SK-N-SH (cell line): ENCODE results near the gene DDX21. TPM values are rescaled to one million over a fixed set of nuclear protein-coding genes. Genes with fewer than 3 reads are reported as not detected.
A peak's percentile ranks its signal among the peaks of the same experiment; 100 is the strongest.

Experiments
- CTCF ChIA-PET: fragments of 300-600, 350-600 bp; formaldehyde crosslinking; extraction: SDS; loops from one replicate; lab custom pipeline; 2021; lab: Yijun Ruan, JAX
- POLR2A ChIA-PET: fragments of 350-600 bp; sonication (Branson Sonifier 250); formaldehyde crosslinking; extraction: SDS; loops from one replicate; lab custom pipeline; 2020; ENCODE audit warnings: antibody characterized with exemption, inconsistent platforms; lab: Yijun Ruan, JAX
- DNase-seq: peaks from one replicate; pipeline ENCODE4 v3.0.0; 2012
- H2AFZ ChIP-seq: fragments of 200-600 bp; sonication (generic); 2 replicates; pipeline ENCODE4 v1.8.1; 2016; ENCODE audit warnings: antibody characterized with exemption, mild to moderate bottlenecking, low read depth
- H3F3A ChIP-seq: fragments of 200-600 bp; sonication (generic); replicated peaks from 2 replicates; pipeline ENCODE3; 2016; ENCODE audit warnings: antibody characterized with exemption, mild to moderate bottlenecking; ENCODE audit not compliant: insufficient read depth
- H3K27ac ChIP-seq, 2 experiments: fragments of 200-500 bp in 1 of 2; fragments of 200-600 bp in 1 of 2; sonication (Bioruptor generic) in 1 of 2; sonication (generic), shearing (Covaris generic) in 1 of 2; 2 replicates each; pipeline versions ENCODE4 v1.5.1 to v1.6.1; 2014 to 2016; ENCODE audit warnings: low read depth in 2 of 2, inconsistent platforms in 1 of 2, low read length in 1 of 2, mild to moderate bottlenecking in 1 of 2, mixed read lengths in 1 of 2
- H3K27me3 ChIP-seq: fragments of 200-600 bp; sonication (generic), shearing (Covaris generic); 2 replicates; pipeline ENCODE4 v1.6.1; 2016; ENCODE audit warnings: mixed run types; ENCODE audit not compliant: insufficient read depth
- H3K36me3 ChIP-seq, 2 experiments: fragments of 200-500 bp in 1 of 2; fragments of 200-600 bp in 1 of 2; sonication (Bioruptor generic) in 1 of 2; sonication (generic) in 1 of 2; replicated peaks in 1 of 2; 2 replicates each; pipeline versions ENCODE3 to v1.5.1; 2014 to 2016; ENCODE audit warnings: low read length in 1 of 2, mild to moderate bottlenecking in 1 of 2; ENCODE audit not compliant: insufficient read depth in 2 of 2, control insufficient read depth in 1 of 2
- H3K4me1 ChIP-seq, 2 experiments: fragments of 200-500 bp in 1 of 2; fragments of 200-600 bp in 1 of 2; sonication (Bioruptor generic) in 1 of 2; sonication (generic), shearing (Covaris generic) in 1 of 2; 2 replicates each; pipeline versions ENCODE4 v1.5.1 to v1.6.1; 2014 to 2016; ENCODE audit warnings: low read depth in 1 of 2, low read length in 1 of 2, mixed run types in 1 of 2; ENCODE audit not compliant: insufficient read depth in 2 of 2, control insufficient read depth in 1 of 2
- H3K4me2 ChIP-seq: fragments of 200-600 bp; sonication (generic), shearing (Covaris generic); 2 replicates; pipeline ENCODE4 v1.6.1; 2017; ENCODE audit warnings: mixed run types
- H3K4me3 ChIP-seq, 2 experiments: fragments of 200-500 bp in 1 of 2; fragments of 200-600 bp in 1 of 2; sonication (Bioruptor generic) in 1 of 2; sonication (generic), shearing (Covaris generic) in 1 of 2; 2 replicates each; pipeline versions ENCODE4 v1.5.1 to v1.8.1; 2014 to 2016; ENCODE audit warnings: low read depth in 2 of 2, inconsistent platforms in 1 of 2, low read length in 1 of 2, mild to moderate bottlenecking in 1 of 2, mixed read lengths in 1 of 2, moderate library complexity in 1 of 2
- H3K79me2 ChIP-seq: fragments of 200-600 bp; sonication (generic); 2 replicates; pipeline ENCODE4 v1.8.1; 2017; ENCODE audit warnings: mild to moderate bottlenecking; ENCODE audit not compliant: insufficient read depth
- H3K9ac ChIP-seq: fragments of 200-600 bp; sonication (generic); 2 replicates; pipeline ENCODE4 v1.6.1; 2017; ENCODE audit warnings: mixed run types
- H3K9me2 ChIP-seq: fragments of 200-600 bp; sonication (generic); 2 replicates; pipeline ENCODE4 v1.6.1; 2017; ENCODE audit warnings: mixed run types
- H3K9me3 ChIP-seq: fragments of 200-600 bp; sonication (generic); 2 replicates; pipeline ENCODE4 v1.6.1; 2017; ENCODE audit warnings: mixed run types, mild to moderate bottlenecking, moderate library complexity
- H4K20me1 ChIP-seq: fragments of 200-600 bp; sonication (generic); 2 replicates; pipeline ENCODE4 v1.6.1; 2017; ENCODE audit warnings: mild to moderate bottlenecking, mixed run types; ENCODE audit not compliant: insufficient read depth
- CHD2 ChIP-seq: fragments of 150-350 bp; IDR thresholded peaks from 2 replicates; pipeline ENCODE4 v1.6.1; 2018; ENCODE audit warnings: low read length; ENCODE audit not compliant: partially characterized antibody
- CTCF ChIP-seq: fragments of 200-600 bp; sonication (generic); IDR thresholded peaks from 2 replicates; pipeline ENCODE4 v1.6.1; 2017; ENCODE audit warnings: antibody characterized with exemption, mild to moderate bottlenecking, moderate library complexity
- ELF1 ChIP-seq: IDR thresholded peaks from 2 replicates; pipeline ENCODE4 v1.4.0; 2012
- EZH2phosphoT487 ChIP-seq: fragments of 200-600 bp; sonication (generic); IDR thresholded peaks from 2 replicates; pipeline ENCODE4 v1.6.1; 2017; ENCODE audit warnings: low read depth, mixed run types, mild to moderate bottlenecking, antibody characterized with exemption, moderate library complexity, borderline replicate concordance
- FOXJ3 ChIP-seq: sonication (generic); formaldehyde crosslinking; IDR thresholded peaks from 2 replicates; pipeline ENCODE4 v1.5.1; 2020; ENCODE audit warnings: mild to moderate bottlenecking, missing genetic modification reagents
- FOXM1 ChIP-seq: IDR thresholded peaks from 2 replicates; pipeline ENCODE4 v1.4.0; 2012; ENCODE audit warnings: low read depth, mild to moderate bottlenecking
- IRF3 ChIP-seq: fragments of 150-350 bp; IDR thresholded peaks from 2 replicates; pipeline ENCODE4 v1.6.1; 2016; ENCODE audit warnings: mild to moderate bottlenecking, low read depth, low read length
- JUND ChIP-seq: IDR thresholded peaks from 2 replicates; pipeline ENCODE4 v1.4.0; 2012
- MEF2A ChIP-seq: IDR thresholded peaks from 2 replicates; pipeline ENCODE4 v1.4.0; 2012; ENCODE audit warnings: low read depth, borderline replicate concordance
- MXI1 ChIP-seq: IDR thresholded peaks from 2 replicates; pipeline ENCODE4 v1.6.1; 2012; ENCODE audit warnings: mild to moderate bottlenecking, low read depth, low read length, improper control_type of control experiment
- NRF1 ChIP-seq: IDR thresholded peaks from 2 replicates; pipeline ENCODE4 v1.6.1; 2012; ENCODE audit warnings: low read depth, mild to moderate bottlenecking, low read length
- PBX3 ChIP-seq: IDR thresholded peaks from 2 replicates; pipeline ENCODE4; 2012
- RAD21 ChIP-seq: IDR thresholded peaks from 2 replicates; pipeline ENCODE4 v1.6.1; 2012; ENCODE audit warnings: mild to moderate bottlenecking, low read length
- REST ChIP-seq: IDR thresholded peaks from 2 replicates; pipeline ENCODE4 v1.6.1; 2012; ENCODE audit warnings: mild to moderate bottlenecking, low read depth, low read length, moderate library complexity
- RXRA ChIP-seq: IDR thresholded peaks from 2 replicates; pipeline ENCODE4 v1.4.0; 2012; ENCODE audit warnings: low read depth, mild to moderate bottlenecking, borderline replicate concordance
- ZBTB33 ChIP-seq: IDR thresholded peaks from 2 replicates; pipeline ENCODE4 v1.4.0; 2012; ENCODE audit warnings: low read depth, borderline replicate concordance
- WGBS: methylation state at CpG from one replicate; pipeline ENCODE4 v1.1.6; 2017; ENCODE audit warnings: low lambda C conversion rate; 5-methylcytosine and 5-hydroxymethylcytosine counted together
- polyA plus RNA-seq, 3 experiments: library from polyadenylated mRNA; depleted of rRNA; stranded (reverse); fragments of >200 nt; gene quantifications; 2 replicates each; pipeline ENCODE4 v1.2.3, GENCODE V29; 2012

The DDX21 gene
- polyA plus RNA-seq, 1 of the 3 experiments (the other 2 are of a cell fraction): 40.1 TPM

GRCh38 chr10:69004821-69005220 is 48.9 kb downstream of the DDX21 start:
- H3K79me2 ChIP-seq: peaks cover 22% of the 10 kb centered on the region
- POLR2A ChIA-PET: no interaction called here
- no peaks in the 10 kb centered on the region for H3K4me1 ChIP-seq
- peaks cover 7% of the 10 kb centered on the region for H3F3A ChIP-seq
- no peaks in the 10 kb centered on the region for H4K20me1 ChIP-seq
- H3K9me2 ChIP-seq: no peaks in the 10 kb centered on the region
- H2AFZ ChIP-seq: no peak overlapping the region
- no peak overlapping the region for H3K4me3 ChIP-seq
- TF ChIP-seq ELF1 (no peak), RAD21 (peak; percentile 60), CTCF (peak; percentile 65), MEF2A (no peak), JUND (no peak)
- TF ChIP-seq, all 33 proteins: peak for 2
- H3K27me3 ChIP-seq: no peaks in the 10 kb centered on the region
- H3K36me3 ChIP-seq: peaks cover 42 to 68% of the 10 kb centered on the region in 2 experiments
- DNase-seq: peak; percentile 16
- H3K27ac ChIP-seq: no peak overlapping the region
- CTCF ChIA-PET: interaction anchor here (0.7 to 2.4 kb wide), 11 partner anchors 9 to 222 kb away, joined by 3 to 15 read pairs (median 4); no protein-coding TSS in a partner anchor
- WGBS: 53% methylated on average over 1 of the region's 1 CpG
- no peak overlapping the region for H3K4me2 ChIP-seq
- no peaks in the 10 kb centered on the region for H3K9me3 ChIP-seq
- no peak overlapping the region for H3K9ac ChIP-seq

- Histone ChIP-seq H3K27me3 (no peaks in the 10 kb centered on the region), H3K4me3 (no peak overlapping the region), H3K36me3 (peaks cover 44 to 66% of the 10 kb centered on the region in 2 experiments), H3K9me2 (no peaks in the 10 kb centered on the region), H3K4me1 (no peaks in the 10 kb centered on the region), H3K27ac (no peak overlapping the region), H3K4me2 (no peak overlapping the region), H4K20me1 (no peaks in the 10 kb centered on the region), H3F3A (peaks cover 10% of the 10 kb centered on the region), H3K9me3 (no peaks in the 10 kb centered on the region), H2AFZ (no peak overlapping the region), H3K79me2 (peaks cover 13% of the 10 kb centered on the region), H3K9ac (no peak overlapping the region)
- TF ChIP-seq NRF1 (no peak), PBX3 (no peak), FOXM1 (no peak), EZH2phosphoT487 (no peak), MXI1 (no peak), FOXJ3 (no peak), MEF2A (no peak), ELF1 (no peak), JUND (no peak), ZBTB33 (no peak), REST (no peak), IRF3 (no peak), RXRA (no peak), CHD2 (no peak)
- WGBS: 97% methylated on average over 6 of the region's 6 CpGs
- ChIA-PET POLR2A (no interaction called here), CTCF (interaction anchor here (1.0 to 2.4 kb wide), 10 partner anchors 11 to 220 kb away, joined by 3 to 15 read pairs (median 4); partner anchors contain the start of gene DDX21)
- DNase-seq: no peak
Observed at GRCh38 chr10:69005704-69006485, 49.9 kb downstream of the DDX21 start.
